GM21367 (cell line): ENCODE data around the gene ATG12.
"Not testable (repeated sequence)": the region's sequence is repeated elsewhere in the genome, so short reads cannot be mapped to it uniquely, and the experiment has no call there.

Experiments used
- ATAC-seq: cut with Tn5 transposase; IDR thresholded peaks from one replicate; pipeline ENCODE4 v1.9.1; 2021; ENCODE audit not compliant: unreplicated experiment

ATG12 gene

GRCh38 chr5:115841382-115842088 is at the start of gene ATG12, which contains the start of gene AP3S1:
ATG12 (minus strand) TSS chr5:115841565; CDS start chr5:115841552, 13 bp downstream.
AP3S1 (plus strand) TSS chr5:115841935; CDS start chr5:115842038, 103 bp downstream.
- peak; percentile 80 for ATAC-seq

- no peak for ATAC-seq
These were observed 46.7 kb upstream of the ATG12 start for GRCh38 chr5:115888027-115888426.

GRCh38 chr5:115885208-115885607 is 43.8 kb upstream of the ATG12 start:
- not testable (repeated sequence) for ATAC-seq

- ATAC-seq: no peak
These were observed 43.3 kb upstream of the ATG12 start for GRCh38 chr5:115884704-115885103.

- not testable (repeated sequence) for ATAC-seq
These were observed 41.1 kb upstream of the ATG12 start for GRCh38 chr5:115882434-115882833.

- ATAC-seq: not testable (repeated sequence)
These were observed 36.0 kb upstream of the ATG12 start for GRCh38 chr5:115877342-115877741.

GRCh38 chr5:115875447-115875846 is 34.1 kb upstream of the ATG12 start:
- ATAC-seq: no peak

- ATAC-seq: no peak
These were observed 32.0 kb upstream of the ATG12 start for GRCh38 chr5:115873392-115873791.

- no peak for ATAC-seq
These were observed 31.1 kb upstream of the ATG12 start for GRCh38 chr5:115872447-115872846.

GRCh38 chr5:115869256-115869795 is 28.0 kb upstream of the ATG12 start:
- ATAC-seq: no peak

GRCh38 chr5:115859378-115859777 is 18.0 kb upstream of the ATG12 start:
- no peak for ATAC-seq

GRCh38 chr5:115858396-115858795 is 17.0 kb upstream of the ATG12 start:
- no peak for ATAC-seq

GRCh38 chr5:115857626-115858349 is 16.4 kb upstream of the ATG12 start:
- ATAC-seq: no peak

GRCh38 chr5:115857057-115857479 is 15.7 kb upstream of the ATG12 start:
- no peak for ATAC-seq

GRCh38 chr5:115855959-115856358 is 14.6 kb upstream of the ATG12 start:
- ATAC-seq: no peak

GRCh38 chr5:115854139-115854538 is 12.8 kb upstream of the ATG12 start:
- ATAC-seq: no peak

GRCh38 chr5:115850744-115851416 is 9.5 kb upstream of the ATG12 start:
- ATAC-seq: no peak

GRCh38 chr5:115849258-115849798 is 8.0 kb upstream of the ATG12 start:
- ATAC-seq: no peak

- ATAC-seq: no peak
These were observed 5.9 kb upstream of the ATG12 start for GRCh38 chr5:115847290-115847689.

GRCh38 chr5:115844321-115844817 is 3.0 kb upstream of the ATG12 start:
- no peak for ATAC-seq
